B cell (primary cell): ENCODE data around the gene SLC4A4.

Experiments
- CTCF ChIP-seq: fragments of 200-600 bp; IDR thresholded peaks from one replicate; pipeline ENCODE4 v1.8.0; 2022; ENCODE audit warnings: antibody characterized with exemption, mild to moderate bottlenecking
- EZH2 ChIP-seq: IDR thresholded peaks from 2 replicates; pipeline ENCODE4 v1.6.1; 2012; ENCODE audit warnings: borderline replicate concordance, low read depth, mild to moderate bottlenecking, moderate library complexity, low read length; ENCODE audit not compliant: insufficient read depth, poor library complexity, severe bottlenecking

GRCh38 chr4:71614621-71615020 is 275.8 kb downstream of the SLC4A4 start:
- no peak for TF ChIP-seq CTCF
- no peak for TF ChIP-seq EZH2
